NCI-H524 treated with DMSO at 0.1 percent for 48 hours (cell line): Measurements from ENCODE around the gene KRT73.
A peak's percentile ranks its signal among the peaks of the same experiment; 100 is the strongest.

Experiments used
- DNase-seq: peaks from one replicate; lab custom pipeline; 2025; lab: John Stamatoyannopoulos, UW

Gene KRT73

GRCh38 chr12:52618216-52618615, at the start of gene KRT73:
TSS of gene KRT73 (minus strand) at chr12:52618559. CDS start at chr12:52618524, 35 bp downstream.
- DNase-seq: no peak

GRCh38 chr12:52667931-52668330, 49.6 kb upstream of the KRT73 start:
- DNase-seq: no peak

- no peak for DNase-seq
These were observed 49.1 kb upstream of the KRT73 start for GRCh38 chr12:52667509-52667908.

GRCh38 chr12:52666471-52666870, 48.1 kb upstream of the KRT73 start:
- no peak for DNase-seq

- DNase-seq: no peak
These were observed 45.1 kb upstream of the KRT73 start for GRCh38 chr12:52663420-52663819.

- DNase-seq: no peak
These were observed 44.5 kb upstream of the KRT73 start for GRCh38 chr12:52662918-52663229.

- no peak for DNase-seq
These were observed 43.9 kb upstream of the KRT73 start for GRCh38 chr12:52662093-52662917.

- no peak for DNase-seq
These were observed 43.3 kb upstream of the KRT73 start for GRCh38 chr12:52661668-52662067.

GRCh38 chr12:52660934-52661499, 42.7 kb upstream of the KRT73 start:
- DNase-seq: no peak

GRCh38 chr12:52659951-52660350, 41.6 kb upstream of the KRT73 start:
- no peak for DNase-seq

GRCh38 chr12:52659395-52659794, 41.0 kb upstream of the KRT73 start:
- no peak for DNase-seq

GRCh38 chr12:52658196-52658595, 39.8 kb upstream of the KRT73 start:
- DNase-seq: no peak

- no peak for DNase-seq
These were observed 39.0 kb upstream of the KRT73 start for GRCh38 chr12:52657250-52657902.

GRCh38 chr12:52656616-52657015, 38.3 kb upstream of the KRT73 start:
- DNase-seq: no peak

GRCh38 chr12:52655720-52656124, 37.4 kb upstream of the KRT73 start:
- DNase-seq: no peak

- no peak for DNase-seq
These were observed 36.9 kb upstream of the KRT73 start for GRCh38 chr12:52655251-52655650.

- no peak for DNase-seq
These were observed 33.4 kb upstream of the KRT73 start, which contains the start of gene KRT2 for GRCh38 chr12:52651726-52652261. TSS of gene KRT2 (minus strand) at chr12:52652211. CDS start at chr12:52652142, 69 bp downstream.

GRCh38 chr12:52650520-52651081, 32.2 kb upstream of the KRT73 start:
- peak; percentile 27 for DNase-seq

- no peak for DNase-seq
These were observed 30.7 kb upstream of the KRT73 start for GRCh38 chr12:52649066-52649465.

- DNase-seq: no peak
These were observed 29.7 kb upstream of the KRT73 start for GRCh38 chr12:52648012-52648550.

- no peak for DNase-seq
These were observed 29.2 kb upstream of the KRT73 start for GRCh38 chr12:52647601-52648000.

- DNase-seq: no peak
These were observed 28.3 kb upstream of the KRT73 start for GRCh38 chr12:52646613-52647012.
